Panc1 (cell line): ENCODE results near the gene CDH13. TPM values are rescaled to one million over a fixed set of nuclear protein-coding genes. Genes with fewer than 3 reads are reported as not detected.

Experiments used
- ATAC-seq: fragments of 200-7000 bp; cut with Tn5 transposase; 2 replicates; pipeline ENCODE4 v1.9.1; 2020; ENCODE audit warnings: mild to moderate bottlenecking, moderate library complexity
- BruUV-seq: library from RNA; stranded (reverse); fragments of 400-500 nt; replicated peaks from 2 replicates; lab custom pipeline; 2021; lab: Mats Ljungman, UMichigan
- CTCF ChIA-PET: fragments of 300-600 bp; sonication (Branson Sonifier 250); formaldehyde crosslinking; loops from one replicate; lab custom pipeline; 2022; ENCODE audit warnings: antibody characterized with exemption; lab: Charles Lee
- POLR2A ChIA-PET: fragments of 300-600 bp; sonication (Branson Sonifier 250); formaldehyde crosslinking; loops from one replicate; lab custom pipeline; 2022; ENCODE audit warnings: antibody characterized with exemption; lab: Charles Lee
- DNase-seq: peaks from one replicate; pipeline ENCODE4 v3.0.0-alpha.2; 2010; ENCODE audit warnings: low read depth, low spot score
- H3K27ac ChIP-seq: 2 replicates; pipeline ENCODE4 v1.5.1; 2011; ENCODE audit warnings: mild to moderate bottlenecking, low read length, inconsistent platforms
- H3K27me3 ChIP-seq: fragments of 200-500 bp; sonication (Bioruptor generic); 2 replicates; pipeline ENCODE4 v1.6.0; 2014; ENCODE audit warnings: low read length, inconsistent platforms; ENCODE audit not compliant: control insufficient read depth, insufficient read depth
- H3K36me3 ChIP-seq: fragments of 200-500 bp; sonication (Bioruptor generic); 2 replicates; pipeline ENCODE4 v1.5.1; 2014; ENCODE audit warnings: inconsistent platforms, mild to moderate bottlenecking, low read length, moderate library complexity; ENCODE audit not compliant: control insufficient read depth, insufficient read depth
- H3K4me1 ChIP-seq: 2 replicates; pipeline ENCODE4 v1.5.1; 2011; ENCODE audit warnings: inconsistent platforms, mild to moderate bottlenecking, low read length, moderate library complexity; ENCODE audit not compliant: control insufficient read depth, insufficient read depth
- H3K4me3 ChIP-seq, 2 experiments: 2 replicates each; pipeline ENCODE4 v1.5.1; 2011 to 2012; ENCODE audit warnings: low read depth in 2 of 2, low read length in 2 of 2, mild to moderate bottlenecking in 2 of 2, inconsistent platforms in 1 of 2, moderate library complexity in 1 of 2
- H3K9me3 ChIP-seq: fragments of 200-500 bp; sonication (Bioruptor generic); 2 replicates; pipeline ENCODE4 v1.5.1; 2014; ENCODE audit warnings: low read depth, mild to moderate bottlenecking, inconsistent platforms, low read length, moderate library complexity; ENCODE audit not compliant: control insufficient read depth, insufficient read depth
- CTCF ChIP-seq: fragments of 450-650 bp; IDR thresholded peaks from 2 replicates; pipeline ENCODE4 v1.5.1; 2017; ENCODE audit warnings: mild to moderate bottlenecking
- POLR2AphosphoS5 ChIP-seq: IDR thresholded peaks from 2 replicates; pipeline ENCODE4 v1.6.1; 2012; ENCODE audit warnings: mild to moderate bottlenecking, low read depth, low read length, moderate library complexity
- REST ChIP-seq, 2 experiments: IDR thresholded peaks; 2 replicates each; pipeline ENCODE4 v1.6.1; 2011 to 2012; ENCODE audit warnings: low read depth in 2 of 2, control low read depth in 1 of 2, low read length in 1 of 2, mild to moderate bottlenecking in 1 of 2, moderate library complexity in 1 of 2; ENCODE audit not compliant: insufficient read depth in 1 of 2
- SIN3A ChIP-seq: IDR thresholded peaks from 2 replicates; pipeline ENCODE4 v1.6.1; 2012; ENCODE audit warnings: low read depth, mild to moderate bottlenecking, low read length, moderate library complexity, borderline replicate concordance; ENCODE audit not compliant: insufficient read depth
- TCF7L2 ChIP-seq: IDR thresholded peaks from 2 replicates; pipeline ENCODE4 v1.6.1; 2011; ENCODE audit warnings: mild to moderate bottlenecking, low read depth, low read length, inconsistent platforms
- in situ Hi-C: cut with HindIII; loops from 2 replicates; pipeline ENCODE4 v1.10.0; 2016; ENCODE audit warnings: low sequenced_read_pairs, low pct_unique_long_range_greater_than_20kb
- intact Hi-C: fragments of 100-400 bp; cut with micrococcal nuclease; formaldehyde crosslinking; loops from one replicate; pipeline ENCODE4 v1.10.0; 2022; ENCODE audit not compliant: unreplicated experiment
- total RNA-seq: library from RNA; stranded (reverse); gene quantifications from one replicate; pipeline ENCODE4 v1.2.1, GENCODE V29; 2021; ENCODE audit not compliant: unreplicated experiment

Gene CDH13
- total RNA-seq, 1 experiment from 2014 or later: not detected

- TF ChIP-seq REST (IDR thresholded peaks at IDR 0.05; ENCODE audit: insufficient read depth in 1 of 2, low read depth in 2 of 2, low read length in 1 of 2) (no peak), TCF7L2 (no peak), SIN3A (no peak)
- ChIA-PET CTCF (no interaction called here), POLR2A (no interaction called here)
- ATAC-seq (no peak), DNase-seq (no peak)
- Histone ChIP-seq H3K4me3 (no peak overlapping the region), H3K36me3 (no peaks in the 10 kb centered on the region), H3K4me1 (no peaks in the 10 kb centered on the region), H3K9me3 (no peaks in the 10 kb centered on the region), H3K27ac (no peak overlapping the region), H3K27me3 (no peaks in the 10 kb centered on the region)
- no TSS peak for BruUV-seq
- in situ Hi-C loops: no loop called here
- intact Hi-C loops: no loop called here
These were observed 719.3 kb downstream of the CDH13 start for GRCh38 chr16:83345846-83346640.

- Histone ChIP-seq H3K27me3 (no peaks in the 10 kb centered on the region), H3K36me3 (no peaks in the 10 kb centered on the region), H3K27ac (no peak overlapping the region), H3K4me3 (no peak overlapping the region), H3K4me1 (no peaks in the 10 kb centered on the region), H3K9me3 (no peaks in the 10 kb centered on the region)
- TF ChIP-seq CTCF (no peak), TCF7L2 (no peak), SIN3A (no peak), POLR2AphosphoS5 (no peak), REST (IDR thresholded peaks at IDR 0.05; ENCODE audit: insufficient read depth in 1 of 2, low read depth in 2 of 2, low read length in 1 of 2) (no peak)
- BruUV-seq: no TSS peak
- no peak for DNase-seq
- intact Hi-C loops: no loop called here
- POLR2A ChIA-PET: no interaction called here
- no peak for ATAC-seq
- CTCF ChIA-PET: no interaction called here
- in situ Hi-C loops: no loop called here
These were observed 722.2 kb downstream of the CDH13 start for GRCh38 chr16:83348991-83349390.
